ENCODE measurements around the gene VWA2.

- TF ChIP-seq CTCF (conservative IDR thresholded peaks at IDR 0.05; ENCODE audit: low read length) (no peak), EZH2phosphoT487 (IDR thresholded peaks at IDR 0.05; ENCODE audit: borderline replicate concordance) (no peak)
Observed at GRCh38 chr10:114242235-114242634, 3.2 kb downstream of the VWA2 start.
